NT2/D1 (cell line): ENCODE measurements around the gene TOR1AIP2.

Experiments used
- DNase-seq: peaks from one replicate; pipeline ENCODE4 v3.0.0-alpha.2; 2011; ENCODE audit warnings: low read depth, low spot score
- H3K27me3 ChIP-seq: 2 replicates; pipeline ENCODE4 v1.6.0; 2011; ENCODE audit warnings: mild to moderate bottlenecking; ENCODE audit not compliant: insufficient read length, insufficient read depth
- H3K36me3 ChIP-seq: 2 replicates; pipeline ENCODE4 v1.6.1; 2011; ENCODE audit warnings: mild to moderate bottlenecking, low read length, mixed read lengths; ENCODE audit not compliant: insufficient read depth, insufficient read length
- H3K4me1 ChIP-seq: 2 replicates; pipeline ENCODE4 v1.5.1; 2011; ENCODE audit not compliant: insufficient read depth, insufficient read length
- H3K4me3 ChIP-seq: 2 replicates; pipeline ENCODE4 v1.5.1; 2011; ENCODE audit warnings: low read depth; ENCODE audit not compliant: insufficient read length
- H3K9ac ChIP-seq: 2 replicates; pipeline ENCODE4 v1.6.0; 2011; ENCODE audit warnings: low read depth; ENCODE audit not compliant: insufficient read length
- H3K9me3 ChIP-seq: 2 replicates; pipeline ENCODE4 v1.5.1; 2011; ENCODE audit warnings: mild to moderate bottlenecking, low read length; ENCODE audit not compliant: insufficient read depth
- SUZ12 ChIP-seq: IDR thresholded peaks from 2 replicates; pipeline ENCODE4 v1.6.1; 2011; ENCODE audit not compliant: insufficient read length, insufficient read depth; ENCODE audit errors: extremely low read depth
- YY1 ChIP-seq: IDR thresholded peaks from 2 replicates; pipeline ENCODE4 v1.6.1; 2011; ENCODE audit not compliant: insufficient read length, insufficient read depth
- ZNF274 ChIP-seq: IDR thresholded peaks from 2 replicates; pipeline ENCODE4 v1.6.1; 2011; ENCODE audit warnings: mild to moderate bottlenecking, low read depth, low read length

The TOR1AIP2 gene

DNA sequence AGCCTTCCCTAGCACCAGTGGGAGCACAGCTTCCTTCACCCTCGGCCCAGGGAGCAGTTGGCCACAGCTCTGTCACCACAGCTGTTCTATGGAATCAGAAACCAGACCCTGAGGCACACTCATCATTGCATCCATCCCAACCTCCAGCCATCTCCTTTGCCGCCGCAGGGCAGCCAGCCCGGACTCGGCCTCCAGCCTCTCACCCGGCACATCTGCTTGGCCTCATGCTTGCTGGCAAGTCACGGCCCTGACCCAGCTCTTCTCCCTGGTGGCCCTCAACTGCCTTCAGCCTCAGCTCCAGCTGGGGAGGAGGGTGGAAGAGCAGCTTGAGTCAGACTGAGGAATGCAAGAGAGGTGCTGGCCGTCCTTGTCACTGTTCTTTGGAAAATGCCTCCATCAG is 59.8 kb downstream of the TOR1AIP2 start:
- H3K36me3 ChIP-seq: no peaks in the 10 kb centered on the region
- H3K9ac ChIP-seq: peak overlapping the region; percentile 39
- H3K27me3 ChIP-seq: peaks cover 29% of the 10 kb centered on the region
- no peaks in the 10 kb centered on the region for H3K9me3 ChIP-seq
- H3K4me1 ChIP-seq: peaks cover 34% of the 10 kb centered on the region
- no peak for TF ChIP-seq SUZ12
- no peak for TF ChIP-seq ZNF274
- TF ChIP-seq YY1: no peak
- H3K4me3 ChIP-seq: no peak overlapping the region
- DNase-seq: no peak

DNA sequence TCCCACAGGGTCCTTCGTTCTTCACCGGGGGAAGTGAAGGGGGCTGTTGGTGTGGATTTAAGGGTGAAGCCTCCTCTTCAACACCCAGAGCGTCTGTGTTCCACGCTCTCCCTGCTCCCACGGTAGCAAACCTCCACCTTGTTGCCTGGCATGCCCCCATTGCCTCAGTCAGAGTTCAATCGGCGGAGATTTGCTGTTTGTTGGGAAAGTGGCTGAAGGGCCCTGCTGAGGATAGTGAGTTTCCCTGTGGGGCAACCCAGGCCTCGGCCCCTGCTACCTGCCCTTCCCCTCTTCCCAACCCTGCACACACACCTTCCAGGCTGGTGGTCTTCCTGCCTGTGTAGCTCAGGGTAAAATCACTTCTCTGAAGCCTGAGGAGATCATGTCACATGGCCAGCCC is 60.5 kb downstream of the TOR1AIP2 start:
- H3K9me3 ChIP-seq: no peaks in the 10 kb centered on the region
- H3K4me1 ChIP-seq: peaks cover 34% of the 10 kb centered on the region
- DNase-seq: no peak
- peaks cover 29% of the 10 kb centered on the region for H3K27me3 ChIP-seq
- no peak overlapping the region for H3K4me3 ChIP-seq
- H3K36me3 ChIP-seq: no peaks in the 10 kb centered on the region
- no peak overlapping the region for H3K9ac ChIP-seq
- no peak for TF ChIP-seq SUZ12
- TF ChIP-seq ZNF274: no peak
- no peak for TF ChIP-seq YY1

DNA sequence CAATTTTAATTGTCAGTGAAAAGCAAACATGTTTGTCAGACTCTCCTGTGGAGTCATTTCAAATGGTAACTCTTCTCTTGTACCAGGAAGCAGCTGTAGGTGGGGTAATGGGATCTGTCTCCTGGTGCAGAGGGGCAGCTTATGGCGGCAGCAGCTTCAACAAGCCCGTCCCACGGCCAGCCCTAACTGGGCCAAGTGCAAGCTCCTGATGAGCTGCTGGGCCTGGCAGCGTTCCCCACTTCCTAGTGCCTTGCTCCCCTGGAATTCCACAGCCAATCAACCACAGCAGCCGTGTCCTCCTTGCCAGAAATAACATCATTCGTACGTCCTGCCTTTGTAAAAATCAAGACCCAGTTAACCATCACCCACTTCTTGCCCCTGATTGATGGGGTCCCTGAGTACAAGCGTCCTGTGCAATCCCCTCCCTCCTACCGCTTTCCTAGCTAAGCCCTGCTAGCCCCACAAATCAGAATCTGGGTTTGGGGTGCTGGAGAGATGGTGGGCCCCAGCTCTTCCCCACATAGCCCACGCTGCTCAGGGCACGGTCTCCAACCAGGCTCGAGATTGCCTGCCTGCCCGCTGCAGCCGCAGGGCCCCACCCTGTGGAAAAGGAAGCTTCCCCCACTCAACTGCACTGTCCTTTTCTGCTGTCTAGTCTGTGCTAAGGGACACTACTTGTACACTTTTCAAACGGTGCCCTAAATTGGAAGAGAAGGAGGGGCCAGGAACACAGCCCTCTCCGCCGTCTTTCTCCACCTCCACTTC is 61.2 kb downstream of the TOR1AIP2 start:
- H3K9me3 ChIP-seq: no peaks in the 10 kb centered on the region
- no peak for DNase-seq
- H3K36me3 ChIP-seq: no peaks in the 10 kb centered on the region
- TF ChIP-seq ZNF274 (no peak), YY1 (no peak), SUZ12 (no peak)
- peaks cover 27% of the 10 kb centered on the region for H3K27me3 ChIP-seq
- no peak overlapping the region for H3K9ac ChIP-seq
- peaks cover 34% of the 10 kb centered on the region for H3K4me1 ChIP-seq
- no peak overlapping the region for H3K4me3 ChIP-seq

DNA sequence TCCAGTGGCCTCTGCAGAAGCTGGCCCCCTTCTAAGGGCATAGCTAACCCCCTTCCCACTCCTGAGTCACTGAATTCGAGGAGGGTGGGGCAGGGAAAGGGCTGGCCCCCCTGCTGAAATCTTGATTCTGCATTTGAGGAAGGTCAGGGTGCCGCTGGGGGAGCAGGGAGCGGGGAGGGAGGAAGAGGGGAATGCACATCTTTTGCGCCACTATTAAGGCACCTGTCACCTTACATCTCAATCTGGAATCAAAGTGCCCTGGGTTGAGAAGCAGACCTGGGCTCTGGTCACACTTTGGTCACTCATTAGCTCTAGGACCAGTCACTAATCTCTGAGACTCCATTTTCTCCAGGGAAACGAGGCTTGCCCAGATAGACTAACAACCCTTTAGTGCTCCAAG is 62.0 kb downstream of the TOR1AIP2 start:
- Histone ChIP-seq H3K27me3 (peaks cover 26% of the 10 kb centered on the region), H3K9ac (no peak overlapping the region)

DNA sequence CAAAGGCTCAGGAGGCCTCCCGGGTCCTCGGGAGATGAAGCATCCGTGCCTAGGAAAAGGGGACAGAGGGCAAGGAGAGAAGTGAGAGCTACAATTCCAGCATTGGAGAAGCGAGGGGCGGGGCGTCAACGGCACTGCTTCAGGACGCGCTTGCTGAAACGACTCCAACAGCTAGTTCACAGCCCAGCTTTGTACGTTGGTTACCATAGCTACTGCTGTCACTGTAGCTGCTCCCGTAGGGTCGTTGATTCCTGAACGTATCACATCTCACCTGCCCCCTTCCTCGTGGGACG is 63.1 kb downstream of the TOR1AIP2 start:
- Histone ChIP-seq H3K9ac (peak overlapping the region; percentile 42), H3K36me3 (no peaks in the 10 kb centered on the region), H3K4me1 (peaks cover 37% of the 10 kb centered on the region), H3K9me3 (no peaks in the 10 kb centered on the region), H3K27me3 (peaks cover 26% of the 10 kb centered on the region), H3K4me3 (peak overlapping the region; percentile 19)
- peak; percentile 25 for DNase-seq
- TF ChIP-seq SUZ12 (no peak), ZNF274 (no peak), YY1 (no peak)

More for the DNA sequence above, 62.0 kb downstream of the TOR1AIP2 start:
- no peak for DNase-seq
- Histone ChIP-seq H3K4me1 (peaks cover 34% of the 10 kb centered on the region), H3K4me3 (no peak overlapping the region), H3K9me3 (no peaks in the 10 kb centered on the region), H3K36me3 (no peaks in the 10 kb centered on the region)
- no peak for TF ChIP-seq ZNF274
- no peak for TF ChIP-seq SUZ12
- TF ChIP-seq YY1: no peak

DNA sequence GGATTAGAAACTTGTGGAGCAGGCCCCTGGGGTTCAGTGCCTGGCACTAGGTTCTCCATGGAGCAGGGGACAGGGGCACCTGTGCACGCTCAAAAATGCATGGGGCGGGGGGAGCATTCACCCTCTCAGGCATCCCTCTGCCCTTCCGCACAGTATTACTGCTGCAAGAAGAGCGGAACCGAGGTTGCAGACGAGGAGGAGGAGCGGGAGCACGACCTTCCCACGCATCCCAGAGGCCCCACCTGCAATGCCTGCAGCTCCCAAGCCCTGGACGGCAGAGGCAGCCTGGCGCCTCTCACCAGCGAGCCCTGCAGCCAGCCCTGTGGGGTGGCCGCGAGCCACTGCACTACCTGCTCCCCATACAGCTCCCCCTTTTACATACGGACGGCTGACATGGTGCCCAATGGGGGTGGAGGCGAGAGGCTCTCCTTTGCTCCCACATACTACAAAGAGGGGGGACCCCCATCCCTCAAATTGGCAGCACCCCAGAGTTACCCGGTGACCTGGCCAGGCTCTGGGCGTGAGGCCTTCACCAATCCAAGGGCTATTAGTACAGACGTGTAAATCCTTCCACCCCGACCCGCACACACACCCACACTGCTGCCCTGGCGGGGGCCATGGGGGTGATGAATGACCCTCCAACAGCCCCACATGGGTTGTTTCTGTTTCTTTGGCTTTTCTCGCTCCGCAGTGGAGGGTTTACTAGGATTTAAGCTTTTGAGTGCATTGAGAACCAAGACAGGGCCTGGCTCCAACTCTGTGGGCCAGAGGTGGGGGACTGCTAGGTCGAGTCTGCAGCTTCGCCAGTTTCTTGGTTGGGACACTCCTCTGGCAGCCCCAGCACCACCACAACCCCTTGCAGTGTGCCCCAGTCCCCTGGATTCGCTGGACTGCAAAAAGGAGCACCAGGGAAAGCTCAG is 63.7 kb downstream of the TOR1AIP2 start:
- TF ChIP-seq YY1 (no peak), SUZ12 (no peak), ZNF274 (no peak)
- no peak overlapping the region for H3K4me3 ChIP-seq

More for the DNA sequence above, 63.7 kb downstream of the TOR1AIP2 start:
- peak overlapping the region; percentile 23 for H3K9ac ChIP-seq
- H3K4me1 ChIP-seq: peaks cover 39% of the 10 kb centered on the region
- H3K36me3 ChIP-seq: no peaks in the 10 kb centered on the region
- peaks cover 26% of the 10 kb centered on the region for H3K27me3 ChIP-seq
- no peak for DNase-seq
- H3K9me3 ChIP-seq: no peaks in the 10 kb centered on the region
